Epithelial cell of proximal tubule (primary cell): Measurements from ENCODE around the gene TENM4. TPM values are rescaled to one million over a fixed set of nuclear protein-coding genes. Genes with fewer than 3 reads are reported as not detected.

Source experiments
- DNase-seq: peaks from one replicate; pipeline ENCODE4 v3.0.0-alpha.2; 2011; ENCODE audit warnings: low read depth
- H3K4me3 ChIP-seq: 2 replicates; pipeline ENCODE4 v1.5.1; 2011; ENCODE audit warnings: low read depth, mild to moderate bottlenecking, low read length
- total RNA-seq: library from RNA; depleted of rRNA; stranded (reverse); fragments of >200 nt; gene quantifications from 2 replicates; pipeline ENCODE4 v1.2.3, GENCODE V29; 2015
- TF ChIP-seq, protein P1 (sequence below): conservative IDR thresholded peaks from 2 replicates; pipeline ENCODE4 v1.5.1; 2012; ENCODE audit warnings: low read depth, mild to moderate bottlenecking, low read length

TENM4 gene
- total RNA-seq, 1 donor from 2014 or later = 22.2 TPM

DNA sequence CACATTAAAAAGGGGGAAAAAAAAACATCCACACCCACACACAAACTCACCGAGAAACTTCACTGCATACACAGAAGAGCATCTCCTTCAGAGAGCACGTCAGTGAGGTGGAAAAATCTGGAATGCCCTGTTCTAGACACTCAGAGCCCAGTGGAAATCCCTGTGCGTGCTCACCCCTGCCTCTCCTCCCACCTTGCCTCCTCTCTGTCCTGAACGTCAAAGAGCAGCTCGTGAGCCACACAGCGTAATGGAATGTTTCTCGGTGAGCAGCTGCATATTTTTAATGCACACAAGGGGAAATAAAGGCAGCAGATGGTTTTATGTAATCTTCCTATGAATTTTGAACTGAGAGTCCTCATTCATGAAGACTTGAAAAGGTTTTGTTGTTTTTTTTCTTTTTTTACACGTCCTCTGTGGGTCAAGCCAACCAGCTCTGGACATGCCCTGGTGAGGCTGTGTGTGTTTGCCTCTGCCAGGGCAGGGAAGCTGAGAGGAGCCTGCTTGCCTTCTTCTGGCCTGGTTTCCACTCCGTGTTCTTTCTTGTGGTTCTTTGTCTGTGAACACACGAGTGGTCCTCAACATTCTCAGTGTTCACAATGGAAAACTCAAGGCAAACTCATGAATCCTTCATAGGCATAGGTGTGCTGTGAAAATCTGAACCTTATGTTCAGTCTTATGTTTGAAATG lies 219.2 kb downstream of the TENM4 start:
- TF ChIP-seq, protein P1, sequence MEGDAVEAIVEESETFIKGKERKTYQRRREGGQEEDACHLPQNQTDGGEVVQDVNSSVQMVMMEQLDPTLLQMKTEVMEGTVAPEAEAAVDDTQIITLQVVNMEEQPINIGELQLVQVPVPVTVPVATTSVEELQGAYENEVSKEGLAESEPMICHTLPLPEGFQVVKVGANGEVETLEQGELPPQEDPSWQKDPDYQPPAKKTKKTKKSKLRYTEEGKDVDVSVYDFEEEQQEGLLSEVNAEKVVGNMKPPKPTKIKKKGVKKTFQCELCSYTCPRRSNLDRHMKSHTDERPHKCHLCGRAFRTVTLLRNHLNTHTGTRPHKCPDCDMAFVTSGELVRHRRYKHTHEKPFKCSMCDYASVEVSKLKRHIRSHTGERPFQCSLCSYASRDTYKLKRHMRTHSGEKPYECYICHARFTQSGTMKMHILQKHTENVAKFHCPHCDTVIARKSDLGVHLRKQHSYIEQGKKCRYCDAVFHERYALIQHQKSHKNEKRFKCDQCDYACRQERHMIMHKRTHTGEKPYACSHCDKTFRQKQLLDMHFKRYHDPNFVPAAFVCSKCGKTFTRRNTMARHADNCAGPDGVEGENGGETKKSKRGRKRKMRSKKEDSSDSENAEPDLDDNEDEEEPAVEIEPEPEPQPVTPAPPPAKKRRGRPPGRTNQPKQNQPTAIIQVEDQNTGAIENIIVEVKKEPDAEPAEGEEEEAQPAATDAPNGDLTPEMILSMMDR = no peak
- DNase-seq = no peak
- H3K4me3 ChIP-seq = no peak overlapping the region

DNA sequence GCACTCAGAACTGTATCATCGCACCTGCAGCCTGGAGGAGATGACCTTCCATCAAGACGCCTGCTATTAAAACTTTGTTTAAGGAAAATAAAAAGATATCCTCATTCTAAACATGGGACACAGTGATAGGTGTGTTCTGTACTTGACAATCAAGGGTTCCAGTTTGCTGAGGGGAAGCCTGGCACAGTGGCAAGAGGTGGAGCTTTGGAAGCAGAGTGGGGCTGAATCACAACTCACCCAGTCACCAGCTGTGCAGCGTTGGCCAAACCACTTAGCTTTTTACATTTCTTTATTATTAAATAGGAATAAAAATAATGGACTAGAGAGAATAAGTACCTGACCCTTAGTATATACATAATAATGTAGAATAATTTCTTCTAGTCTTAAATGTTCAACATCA lies 220.7 kb downstream of the TENM4 start:
- H3K4me3 ChIP-seq = no peak overlapping the region
- no peak for DNase-seq
- TF ChIP-seq, protein P1 = no peak

- no peak for DNase-seq
- TF ChIP-seq, protein P1 = no peak
- H3K4me3 ChIP-seq = no peak overlapping the region
Observed at GRCh38 chr11:79219186-79220045, 221.4 kb downstream of the TENM4 start.

GRCh38 chr11:79212741-79213190 lies 228.1 kb downstream of the TENM4 start:
- peak; percentile 85 for DNase-seq
- TF ChIP-seq, protein P1 = no peak

GRCh38 chr11:79209540-79210266 lies 231.1 kb downstream of the TENM4 start:
- no peak for DNase-seq
- no peak overlapping the region for H3K4me3 ChIP-seq
- TF ChIP-seq, protein P1 = no peak

More at GRCh38 chr11:79212741-79213190, 228.1 kb downstream of the TENM4 start:
- no peak overlapping the region for H3K4me3 ChIP-seq

DNA sequence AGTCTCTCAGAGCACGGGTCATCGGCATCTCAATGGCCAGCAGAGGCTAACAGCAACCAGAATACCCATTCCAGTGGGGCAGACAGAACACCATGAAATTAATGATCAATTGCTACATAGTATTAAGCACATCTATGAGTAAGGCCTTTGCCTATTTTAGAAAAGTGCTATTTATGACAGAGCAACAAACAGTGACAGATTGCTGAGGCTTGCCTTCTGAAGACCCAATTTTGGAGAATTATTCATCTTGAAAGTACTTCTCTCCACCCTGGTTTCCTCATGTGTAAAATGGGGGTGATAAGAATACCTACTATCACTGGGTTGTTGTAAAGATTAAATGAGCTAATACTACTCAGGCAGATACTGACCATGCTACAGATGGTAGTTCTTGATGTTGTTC lies 232.7 kb downstream of the TENM4 start:
- TF ChIP-seq, protein P1 = no peak
- no peak for DNase-seq
- no peak overlapping the region for H3K4me3 ChIP-seq
